Panc1 (cell line): ENCODE data around the gene SMAD1. TPM values are rescaled to one million over a fixed set of nuclear protein-coding genes. Genes with fewer than 3 reads are reported as not detected.

Experiments
- ATAC-seq: fragments of 200-7000 bp; cut with Tn5 transposase; 2 replicates; pipeline ENCODE4 v1.9.1; 2020; ENCODE audit warnings: mild to moderate bottlenecking, moderate library complexity
- BruUV-seq: library from RNA; stranded (reverse); fragments of 400-500 nt; replicated peaks from 2 replicates; lab custom pipeline; 2021; lab: Mats Ljungman, UMichigan
- CTCF ChIA-PET: fragments of 300-600 bp; sonication (Branson Sonifier 250); formaldehyde crosslinking; loops from one replicate; lab custom pipeline; 2022; ENCODE audit warnings: antibody characterized with exemption; lab: Charles Lee
- POLR2A ChIA-PET: fragments of 300-600 bp; sonication (Branson Sonifier 250); formaldehyde crosslinking; loops from one replicate; lab custom pipeline; 2022; ENCODE audit warnings: antibody characterized with exemption; lab: Charles Lee
- DNase-seq: peaks from one replicate; pipeline ENCODE4 v3.0.0-alpha.2; 2010; ENCODE audit warnings: low read depth, low spot score
- H3K27ac ChIP-seq: 2 replicates; pipeline ENCODE4 v1.5.1; 2011; ENCODE audit warnings: mild to moderate bottlenecking, low read length, inconsistent platforms
- H3K27me3 ChIP-seq: fragments of 200-500 bp; sonication (Bioruptor generic); 2 replicates; pipeline ENCODE4 v1.6.0; 2014; ENCODE audit warnings: low read length, inconsistent platforms; ENCODE audit not compliant: control insufficient read depth, insufficient read depth
- H3K36me3 ChIP-seq: fragments of 200-500 bp; sonication (Bioruptor generic); 2 replicates; pipeline ENCODE4 v1.5.1; 2014; ENCODE audit warnings: inconsistent platforms, mild to moderate bottlenecking, low read length, moderate library complexity; ENCODE audit not compliant: control insufficient read depth, insufficient read depth
- H3K4me1 ChIP-seq: 2 replicates; pipeline ENCODE4 v1.5.1; 2011; ENCODE audit warnings: inconsistent platforms, mild to moderate bottlenecking, low read length, moderate library complexity; ENCODE audit not compliant: control insufficient read depth, insufficient read depth
- H3K4me3 ChIP-seq, 2 experiments: 2 replicates each; pipeline ENCODE4 v1.5.1; 2011 to 2012; ENCODE audit warnings: low read depth in 2 of 2, low read length in 2 of 2, mild to moderate bottlenecking in 2 of 2, inconsistent platforms in 1 of 2, moderate library complexity in 1 of 2
- H3K9me3 ChIP-seq: fragments of 200-500 bp; sonication (Bioruptor generic); 2 replicates; pipeline ENCODE4 v1.5.1; 2014; ENCODE audit warnings: low read depth, mild to moderate bottlenecking, inconsistent platforms, low read length, moderate library complexity; ENCODE audit not compliant: control insufficient read depth, insufficient read depth
- POLR2AphosphoS5 ChIP-seq: IDR thresholded peaks from 2 replicates; pipeline ENCODE4 v1.6.1; 2012; ENCODE audit warnings: mild to moderate bottlenecking, low read depth, low read length, moderate library complexity
- SIN3A ChIP-seq: IDR thresholded peaks from 2 replicates; pipeline ENCODE4 v1.6.1; 2012; ENCODE audit warnings: low read depth, mild to moderate bottlenecking, low read length, moderate library complexity, borderline replicate concordance; ENCODE audit not compliant: insufficient read depth
- TCF7L2 ChIP-seq: IDR thresholded peaks from 2 replicates; pipeline ENCODE4 v1.6.1; 2011; ENCODE audit warnings: mild to moderate bottlenecking, low read depth, low read length, inconsistent platforms
- in situ Hi-C: cut with HindIII; loops from 2 replicates; pipeline ENCODE4 v1.10.0; 2016; ENCODE audit warnings: low sequenced_read_pairs, low pct_unique_long_range_greater_than_20kb
- intact Hi-C: fragments of 100-400 bp; cut with micrococcal nuclease; formaldehyde crosslinking; loops from one replicate; pipeline ENCODE4 v1.10.0; 2022; ENCODE audit not compliant: unreplicated experiment
- total RNA-seq: library from RNA; stranded (reverse); gene quantifications from one replicate; pipeline ENCODE4 v1.2.1, GENCODE V29; 2021; ENCODE audit not compliant: unreplicated experiment
- TF ChIP-seq, protein P1 (sequence below), 2 experiments: IDR thresholded peaks; 2 replicates each; pipeline ENCODE4 v1.6.1; 2011 to 2012; ENCODE audit warnings: low read depth in 2 of 2, control low read depth in 1 of 2, low read length in 1 of 2, mild to moderate bottlenecking in 1 of 2, moderate library complexity in 1 of 2; ENCODE audit not compliant: insufficient read depth in 1 of 2
- TF ChIP-seq, protein P2 (sequence below): fragments of 450-650 bp; IDR thresholded peaks from 2 replicates; pipeline ENCODE4 v1.5.1; 2017; ENCODE audit warnings: mild to moderate bottlenecking

Gene SMAD1
- total RNA-seq, 1 experiment from 2014 or later, result 24.1 TPM

DNA sequence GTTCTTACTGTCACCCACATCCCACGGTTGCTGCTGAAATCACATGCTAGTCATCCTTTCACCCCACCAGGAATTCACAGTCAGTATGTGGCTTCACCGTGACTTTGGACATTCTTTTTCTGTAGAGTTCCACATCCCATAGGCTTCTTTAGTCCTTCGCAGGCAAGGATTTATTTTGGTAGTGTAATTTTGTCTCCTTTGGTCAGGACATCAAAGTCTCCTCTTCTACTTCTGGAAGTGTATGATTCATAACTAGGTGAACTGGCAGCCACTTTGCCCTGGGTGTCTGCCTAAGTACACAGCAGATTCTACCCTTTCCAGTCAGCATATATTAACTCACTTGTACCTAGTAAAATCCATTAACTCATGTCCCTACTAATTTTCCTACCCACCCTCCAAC is 99.3 kb downstream of the SMAD1 start:
- intact Hi-C loops (no loop called here), in situ Hi-C loops (no loop called here)
- no TSS peak for BruUV-seq

DNA sequence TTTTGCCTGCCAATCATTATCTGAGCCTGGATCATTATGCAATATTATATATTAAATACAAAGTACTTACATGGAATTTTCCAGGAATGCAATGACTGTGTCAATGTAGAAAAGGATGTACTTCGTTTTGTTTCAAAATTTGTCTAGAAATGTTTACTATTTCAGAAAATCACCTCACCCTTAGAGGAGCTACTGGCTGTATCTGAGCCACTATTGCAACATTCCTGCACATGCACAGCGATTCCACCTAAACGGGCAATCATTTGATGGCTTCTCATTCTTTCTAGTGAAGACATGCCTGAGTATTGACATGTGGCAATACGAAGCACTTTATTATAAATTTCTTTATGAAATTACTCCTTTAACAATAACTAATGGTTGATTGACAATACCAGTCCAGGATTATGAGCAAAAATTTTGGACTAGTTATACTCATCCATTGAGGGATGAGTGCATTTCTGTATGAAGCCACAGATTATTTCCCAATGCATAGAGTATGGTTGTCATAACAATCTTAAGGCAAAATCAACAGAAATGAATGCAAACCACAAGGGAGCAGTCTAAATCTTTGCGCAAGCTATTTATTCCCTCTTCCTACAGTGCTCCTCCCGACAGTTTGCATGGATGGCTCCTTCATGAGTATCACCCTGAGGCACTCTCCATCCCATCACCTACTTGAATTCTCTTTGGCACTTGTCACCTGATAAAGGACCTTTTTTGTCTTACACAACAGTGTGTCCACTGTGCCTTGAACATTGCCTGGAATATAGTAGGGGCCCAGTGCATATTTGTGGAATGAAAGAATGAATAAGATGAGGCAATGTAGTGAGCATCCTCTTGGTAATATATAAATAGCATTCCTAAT is 101.8 kb downstream of the SMAD1 start:
- no peaks in the 10 kb centered on the region for H3K27me3 ChIP-seq
- CTCF ChIA-PET, result no interaction called here
- no peaks in the 10 kb centered on the region for H3K36me3 ChIP-seq
- H3K4me1 ChIP-seq, result no peaks in the 10 kb centered on the region
- TF ChIP-seq TCF7L2 (no peak), SIN3A (no peak), POLR2AphosphoS5 (no peak)
- TF ChIP-seq, protein P1, sequence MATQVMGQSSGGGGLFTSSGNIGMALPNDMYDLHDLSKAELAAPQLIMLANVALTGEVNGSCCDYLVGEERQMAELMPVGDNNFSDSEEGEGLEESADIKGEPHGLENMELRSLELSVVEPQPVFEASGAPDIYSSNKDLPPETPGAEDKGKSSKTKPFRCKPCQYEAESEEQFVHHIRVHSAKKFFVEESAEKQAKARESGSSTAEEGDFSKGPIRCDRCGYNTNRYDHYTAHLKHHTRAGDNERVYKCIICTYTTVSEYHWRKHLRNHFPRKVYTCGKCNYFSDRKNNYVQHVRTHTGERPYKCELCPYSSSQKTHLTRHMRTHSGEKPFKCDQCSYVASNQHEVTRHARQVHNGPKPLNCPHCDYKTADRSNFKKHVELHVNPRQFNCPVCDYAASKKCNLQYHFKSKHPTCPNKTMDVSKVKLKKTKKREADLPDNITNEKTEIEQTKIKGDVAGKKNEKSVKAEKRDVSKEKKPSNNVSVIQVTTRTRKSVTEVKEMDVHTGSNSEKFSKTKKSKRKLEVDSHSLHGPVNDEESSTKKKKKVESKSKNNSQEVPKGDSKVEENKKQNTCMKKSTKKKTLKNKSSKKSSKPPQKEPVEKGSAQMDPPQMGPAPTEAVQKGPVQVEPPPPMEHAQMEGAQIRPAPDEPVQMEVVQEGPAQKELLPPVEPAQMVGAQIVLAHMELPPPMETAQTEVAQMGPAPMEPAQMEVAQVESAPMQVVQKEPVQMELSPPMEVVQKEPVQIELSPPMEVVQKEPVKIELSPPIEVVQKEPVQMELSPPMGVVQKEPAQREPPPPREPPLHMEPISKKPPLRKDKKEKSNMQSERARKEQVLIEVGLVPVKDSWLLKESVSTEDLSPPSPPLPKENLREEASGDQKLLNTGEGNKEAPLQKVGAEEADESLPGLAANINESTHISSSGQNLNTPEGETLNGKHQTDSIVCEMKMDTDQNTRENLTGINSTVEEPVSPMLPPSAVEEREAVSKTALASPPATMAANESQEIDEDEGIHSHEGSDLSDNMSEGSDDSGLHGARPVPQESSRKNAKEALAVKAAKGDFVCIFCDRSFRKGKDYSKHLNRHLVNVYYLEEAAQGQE (IDR thresholded peaks at IDR 0.05; ENCODE audit: insufficient read depth in 1 of 2, low read depth in 2 of 2, low read length in 1 of 2), result no peak
- TF ChIP-seq, protein P2, sequence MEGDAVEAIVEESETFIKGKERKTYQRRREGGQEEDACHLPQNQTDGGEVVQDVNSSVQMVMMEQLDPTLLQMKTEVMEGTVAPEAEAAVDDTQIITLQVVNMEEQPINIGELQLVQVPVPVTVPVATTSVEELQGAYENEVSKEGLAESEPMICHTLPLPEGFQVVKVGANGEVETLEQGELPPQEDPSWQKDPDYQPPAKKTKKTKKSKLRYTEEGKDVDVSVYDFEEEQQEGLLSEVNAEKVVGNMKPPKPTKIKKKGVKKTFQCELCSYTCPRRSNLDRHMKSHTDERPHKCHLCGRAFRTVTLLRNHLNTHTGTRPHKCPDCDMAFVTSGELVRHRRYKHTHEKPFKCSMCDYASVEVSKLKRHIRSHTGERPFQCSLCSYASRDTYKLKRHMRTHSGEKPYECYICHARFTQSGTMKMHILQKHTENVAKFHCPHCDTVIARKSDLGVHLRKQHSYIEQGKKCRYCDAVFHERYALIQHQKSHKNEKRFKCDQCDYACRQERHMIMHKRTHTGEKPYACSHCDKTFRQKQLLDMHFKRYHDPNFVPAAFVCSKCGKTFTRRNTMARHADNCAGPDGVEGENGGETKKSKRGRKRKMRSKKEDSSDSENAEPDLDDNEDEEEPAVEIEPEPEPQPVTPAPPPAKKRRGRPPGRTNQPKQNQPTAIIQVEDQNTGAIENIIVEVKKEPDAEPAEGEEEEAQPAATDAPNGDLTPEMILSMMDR, result no peak
- ATAC-seq (no peak), DNase-seq (no peak)
- H3K9me3 ChIP-seq, result no peaks in the 10 kb centered on the region
- intact Hi-C loops (no loop called here), in situ Hi-C loops (no loop called here)
- no peak overlapping the region for H3K27ac ChIP-seq
- POLR2A ChIA-PET, result no interaction called here
- BruUV-seq, result no TSS peak
- H3K4me3 ChIP-seq, result no peak overlapping the region

More for the DNA sequence above, 99.3 kb downstream of the SMAD1 start:
- Histone ChIP-seq H3K27me3 (no peaks in the 10 kb centered on the region), H3K4me3 (no peak overlapping the region), H3K27ac (no peak overlapping the region), H3K4me1 (no peaks in the 10 kb centered on the region), H3K9me3 (no peaks in the 10 kb centered on the region), H3K36me3 (no peaks in the 10 kb centered on the region)
- ChIA-PET CTCF (no interaction called here), POLR2A (no interaction called here)
- no peak for DNase-seq
- TF ChIP-seq, protein P2, result no peak
- TF ChIP-seq TCF7L2 (no peak), SIN3A (no peak), POLR2AphosphoS5 (no peak)
- TF ChIP-seq, protein P1 (IDR thresholded peaks at IDR 0.05; ENCODE audit: insufficient read depth in 1 of 2, low read depth in 2 of 2, low read length in 1 of 2), result no peak
- no peak for ATAC-seq
